Measurements from ENCODE around the gene SAP30BP. TPM values are rescaled to one million over a fixed set of nuclear protein-coding genes. Genes with fewer than 3 reads are reported as not detected.

The SAP30BP gene
- total RNA-seq, 1 donor from 2014 or later, result 75.8 TPM

DNA sequence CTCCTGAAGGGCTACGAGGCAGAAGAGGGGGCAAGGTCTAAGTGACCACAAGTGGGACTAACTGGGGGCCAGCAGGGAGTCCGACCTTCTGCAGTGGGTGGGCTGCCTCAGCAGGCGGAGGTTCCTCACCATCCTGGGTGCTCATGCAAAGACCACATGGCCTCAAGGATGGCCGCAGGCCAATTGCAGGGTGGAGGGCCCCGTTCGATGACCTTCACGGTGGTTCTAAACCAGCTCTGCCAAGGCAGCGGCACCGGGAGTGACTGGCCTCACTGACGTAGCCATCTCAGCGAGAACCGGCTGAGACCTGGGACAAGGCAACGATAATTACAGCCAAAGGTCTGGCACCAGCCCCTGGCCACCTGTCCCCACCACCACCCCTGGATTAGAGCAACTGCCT lies 28.2 kb upstream of the SAP30BP start:
- peaks cover 10% of the 10 kb centered on the region for H3K27me3 Mint-ChIP-seq (ENCODE audit: insufficient read depth, low read depth)
- H3K9me3 Mint-ChIP-seq, result no peaks in the 10 kb centered on the region
- peaks cover 17% of the 10 kb centered on the region for H3K4me1 ChIP-seq
- H3K4me2 ChIP-seq, result no peak overlapping the region
- no peak overlapping the region for H3K27ac ChIP-seq
- H2AFZ ChIP-seq (replicated peaks), result no peak overlapping the region
- no peak for TF ChIP-seq EZH2 (IDR thresholded peaks at IDR 0.05)
- TF ChIP-seq EZH2phosphoT487 (IDR thresholded peaks at IDR 0.05), result no peak
- TF ChIP-seq, protein P1, sequence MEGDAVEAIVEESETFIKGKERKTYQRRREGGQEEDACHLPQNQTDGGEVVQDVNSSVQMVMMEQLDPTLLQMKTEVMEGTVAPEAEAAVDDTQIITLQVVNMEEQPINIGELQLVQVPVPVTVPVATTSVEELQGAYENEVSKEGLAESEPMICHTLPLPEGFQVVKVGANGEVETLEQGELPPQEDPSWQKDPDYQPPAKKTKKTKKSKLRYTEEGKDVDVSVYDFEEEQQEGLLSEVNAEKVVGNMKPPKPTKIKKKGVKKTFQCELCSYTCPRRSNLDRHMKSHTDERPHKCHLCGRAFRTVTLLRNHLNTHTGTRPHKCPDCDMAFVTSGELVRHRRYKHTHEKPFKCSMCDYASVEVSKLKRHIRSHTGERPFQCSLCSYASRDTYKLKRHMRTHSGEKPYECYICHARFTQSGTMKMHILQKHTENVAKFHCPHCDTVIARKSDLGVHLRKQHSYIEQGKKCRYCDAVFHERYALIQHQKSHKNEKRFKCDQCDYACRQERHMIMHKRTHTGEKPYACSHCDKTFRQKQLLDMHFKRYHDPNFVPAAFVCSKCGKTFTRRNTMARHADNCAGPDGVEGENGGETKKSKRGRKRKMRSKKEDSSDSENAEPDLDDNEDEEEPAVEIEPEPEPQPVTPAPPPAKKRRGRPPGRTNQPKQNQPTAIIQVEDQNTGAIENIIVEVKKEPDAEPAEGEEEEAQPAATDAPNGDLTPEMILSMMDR (IDR thresholded peaks at IDR 0.05), result no peak
- no peak overlapping the region for H3K9ac ChIP-seq
- peaks cover 47% of the 10 kb centered on the region for H4K20me1 ChIP-seq (ENCODE audit: low read depth)
- H3K36me3 ChIP-seq, result no peaks in the 10 kb centered on the region
- no peaks in the 10 kb centered on the region for H3K36me3 Mint-ChIP-seq
- H3K4me3 ChIP-seq, result no peak overlapping the region
- no peaks in the 10 kb centered on the region for H3K9me3 ChIP-seq (ENCODE audit: low read depth)
- H3K27ac Mint-ChIP-seq, result no peak overlapping the region
- H3K79me2 ChIP-seq (ENCODE audit: low read depth), result no peaks in the 10 kb centered on the region
- no peaks in the 10 kb centered on the region for H3K27me3 ChIP-seq
- no peak overlapping the region for H3K4me3 Mint-ChIP-seq
- H3K4me1 Mint-ChIP-seq, result peaks cover 23% of the 10 kb centered on the region
- H3F3A ChIP-seq (ENCODE audit: low read depth), result peaks cover 15% of the 10 kb centered on the region
- no peak for DNase-seq (ENCODE audit: low spot score)

DNA sequence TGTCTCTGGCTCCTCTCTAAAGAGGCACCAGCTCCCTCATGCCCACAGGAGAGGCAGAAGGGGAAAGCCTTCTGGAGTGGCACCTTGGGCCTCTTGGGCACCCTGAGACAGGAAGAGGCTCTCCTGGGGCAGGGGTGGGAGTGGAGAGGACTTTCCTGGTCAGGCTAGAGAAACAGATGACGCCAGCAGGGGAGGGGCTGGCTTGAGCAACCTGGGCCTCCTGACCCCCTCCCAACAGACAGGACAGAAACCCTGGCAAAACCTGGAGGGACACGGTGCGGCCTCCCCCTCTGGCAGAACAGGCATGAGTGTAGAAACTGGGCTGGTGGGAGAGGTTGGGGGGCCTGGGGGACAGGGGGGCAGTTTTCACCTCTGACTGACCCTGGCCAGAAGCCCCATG lies 27.8 kb upstream of the SAP30BP start:
- no peak overlapping the region for H3K4me3 ChIP-seq
- TF ChIP-seq EZH2 (IDR thresholded peaks at IDR 0.05) (no peak), EZH2phosphoT487 (IDR thresholded peaks at IDR 0.05) (no peak)
- TF ChIP-seq, protein P1 (IDR thresholded peaks at IDR 0.05), result no peak
- no peak overlapping the region for H3K4me2 ChIP-seq
- Mint-ChIP-seq H3K27ac (no peak overlapping the region), H3K9me3 (no peaks in the 10 kb centered on the region), H3K36me3 (no peaks in the 10 kb centered on the region), H3K4me1 (peaks cover 18% of the 10 kb centered on the region), H3K4me3 (no peak overlapping the region), H3K27me3 (ENCODE audit: insufficient read depth, low read depth) (peaks cover 10% of the 10 kb centered on the region)
- H3K27ac ChIP-seq, result no peak overlapping the region
- no peak overlapping the region for H2AFZ ChIP-seq (replicated peaks)
- H3K36me3 ChIP-seq, result no peaks in the 10 kb centered on the region
- H3K4me1 ChIP-seq, result peaks cover 13% of the 10 kb centered on the region
- peaks cover 43% of the 10 kb centered on the region for H4K20me1 ChIP-seq (ENCODE audit: low read depth)
- H3K9ac ChIP-seq, result no peak overlapping the region
- no peaks in the 10 kb centered on the region for H3K9me3 ChIP-seq (ENCODE audit: low read depth)
- no peak for DNase-seq (ENCODE audit: low spot score)
- no peaks in the 10 kb centered on the region for H3K27me3 ChIP-seq
- no peaks in the 10 kb centered on the region for H3K79me2 ChIP-seq (ENCODE audit: low read depth)
- peaks cover 10% of the 10 kb centered on the region for H3F3A ChIP-seq (ENCODE audit: low read depth)

DNA sequence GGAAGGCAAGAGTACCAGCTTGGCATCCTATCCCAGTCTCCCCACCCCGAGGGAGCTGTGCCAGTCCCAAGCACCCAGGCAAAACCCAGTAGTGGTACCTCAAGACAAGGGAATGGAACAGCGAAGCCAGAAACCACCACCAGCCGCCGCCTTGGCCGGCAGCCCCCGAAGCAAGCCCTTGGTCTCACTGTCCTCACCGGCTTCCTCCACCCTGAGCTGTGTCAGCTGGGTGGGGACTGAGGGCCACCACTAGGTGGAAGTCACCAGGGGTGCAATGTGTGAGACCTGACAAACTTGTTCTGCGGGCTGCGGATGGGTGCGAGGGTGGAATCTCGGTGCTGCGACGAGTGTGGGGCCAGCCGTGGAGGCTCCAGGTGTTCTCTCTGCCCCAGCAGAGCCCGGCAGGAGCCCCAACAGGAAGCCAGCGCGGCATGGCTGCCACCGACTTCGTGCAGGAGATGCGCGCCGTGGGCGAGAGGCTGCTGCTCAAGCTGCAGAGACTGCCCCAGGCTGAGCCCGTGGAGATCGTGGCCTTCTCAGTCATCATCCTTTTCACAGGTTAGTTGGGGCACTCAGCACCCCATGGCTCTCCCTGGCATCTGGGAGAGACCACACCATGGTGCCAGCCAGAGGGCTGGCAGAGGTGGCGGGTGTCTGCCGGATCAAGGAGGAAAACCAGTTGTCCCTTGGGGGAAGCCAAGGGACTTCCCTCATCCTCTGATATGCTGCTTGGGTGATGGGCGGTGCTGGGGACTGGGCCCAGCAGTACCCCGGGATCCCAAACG lies 27.2 kb upstream of the SAP30BP start:
- peaks cover 4% of the 10 kb centered on the region for H3F3A ChIP-seq (ENCODE audit: low read depth)
- no peak overlapping the region for H3K27ac ChIP-seq
- TF ChIP-seq EZH2phosphoT487 (IDR thresholded peaks at IDR 0.05) (no peak), EZH2 (IDR thresholded peaks at IDR 0.05) (no peak)
- TF ChIP-seq, protein P1 (IDR thresholded peaks at IDR 0.05), result no peak
- no peaks in the 10 kb centered on the region for H3K9me3 ChIP-seq (ENCODE audit: low read depth)
- Mint-ChIP-seq H3K4me1 (peaks cover 12% of the 10 kb centered on the region), H3K4me3 (no peak overlapping the region), H3K36me3 (no peaks in the 10 kb centered on the region), H3K27me3 (ENCODE audit: insufficient read depth, low read depth) (peaks cover 5% of the 10 kb centered on the region), H3K9me3 (no peaks in the 10 kb centered on the region), H3K27ac (no peak overlapping the region)
- no peak overlapping the region for H2AFZ ChIP-seq (replicated peaks)
- H3K4me2 ChIP-seq, result no peak overlapping the region
- no peak overlapping the region for H3K4me3 ChIP-seq
- DNase-seq (ENCODE audit: low spot score), result no peak
- peaks cover 37% of the 10 kb centered on the region for H4K20me1 ChIP-seq (ENCODE audit: low read depth)
- no peaks in the 10 kb centered on the region for H3K27me3 ChIP-seq
- H3K9ac ChIP-seq, result no peak overlapping the region
- no peaks in the 10 kb centered on the region for H3K79me2 ChIP-seq (ENCODE audit: low read depth)
- peaks cover 8% of the 10 kb centered on the region for H3K4me1 ChIP-seq
- H3K36me3 ChIP-seq, result no peaks in the 10 kb centered on the region

Data from neural progenitor cell (in vitro differentiated cells).